Measurements from ENCODE around the gene PGPEP1.
"Not testable (repeated sequence)": the region's sequence is repeated elsewhere in the genome, so short reads cannot be mapped to it uniquely, and the experiment has no call there.

PGPEP1 gene

GRCh38 chr19:18362934-18363542, 22.6 kb downstream of the PGPEP1 start:
- in situ Hi-C loops (cut with MboI; ENCODE audit: low pct_unique_long_range_greater_than_20kb, low sequenced_read_pairs, unreplicated experiment), result no loop called here
- TF ChIP-seq CTCF (IDR thresholded peaks at IDR 0.05; ENCODE audit: extremely low read depth, insufficient read depth, missing control alignments), result no peak
- DNase-seq (ENCODE audit: low spot score), result no peak

GRCh38 chr19:18363787-18364186, 23.4 kb downstream of the PGPEP1 start:
- no peak for TF ChIP-seq CTCF (IDR thresholded peaks at IDR 0.05; ENCODE audit: extremely low read depth, insufficient read depth, missing control alignments)
- in situ Hi-C loops (cut with MboI; ENCODE audit: low pct_unique_long_range_greater_than_20kb, low sequenced_read_pairs, unreplicated experiment), result no loop called here
- DNase-seq (ENCODE audit: low spot score), result no peak

- in situ Hi-C loops (cut with MboI; ENCODE audit: low pct_unique_long_range_greater_than_20kb, low sequenced_read_pairs, unreplicated experiment); DNase-seq (ENCODE audit: low spot score): not testable (repeated sequence)
Measured at GRCh38 chr19:18364277-18364825, 24.0 kb downstream of the PGPEP1 start.

- in situ Hi-C loops (cut with MboI; ENCODE audit: low pct_unique_long_range_greater_than_20kb, low sequenced_read_pairs, unreplicated experiment), result no loop called here
- DNase-seq (ENCODE audit: low spot score), result no peak
- no peak for TF ChIP-seq CTCF (IDR thresholded peaks at IDR 0.05; ENCODE audit: extremely low read depth, insufficient read depth, missing control alignments)
Measured at GRCh38 chr19:18364826-18365528, 24.6 kb downstream of the PGPEP1 start.

GRCh38 chr19:18366021-18366435, 25.6 kb downstream of the PGPEP1 start:
- in situ Hi-C loops (cut with MboI; ENCODE audit: low pct_unique_long_range_greater_than_20kb, low sequenced_read_pairs, unreplicated experiment), result no loop called here
- DNase-seq (ENCODE audit: low spot score), result no peak
- no peak for TF ChIP-seq CTCF (IDR thresholded peaks at IDR 0.05; ENCODE audit: extremely low read depth, insufficient read depth, missing control alignments)

- DNase-seq (ENCODE audit: low spot score), result no peak
- in situ Hi-C loops (cut with MboI; ENCODE audit: low pct_unique_long_range_greater_than_20kb, low sequenced_read_pairs, unreplicated experiment), result no loop called here
- no peak for TF ChIP-seq CTCF (IDR thresholded peaks at IDR 0.05; ENCODE audit: extremely low read depth, insufficient read depth, missing control alignments)
Measured at GRCh38 chr19:18368504-18369222, 28.3 kb downstream of the PGPEP1 start.
